Measurements from ENCODE around the gene DCUN1D3.

Gene DCUN1D3

DNA sequence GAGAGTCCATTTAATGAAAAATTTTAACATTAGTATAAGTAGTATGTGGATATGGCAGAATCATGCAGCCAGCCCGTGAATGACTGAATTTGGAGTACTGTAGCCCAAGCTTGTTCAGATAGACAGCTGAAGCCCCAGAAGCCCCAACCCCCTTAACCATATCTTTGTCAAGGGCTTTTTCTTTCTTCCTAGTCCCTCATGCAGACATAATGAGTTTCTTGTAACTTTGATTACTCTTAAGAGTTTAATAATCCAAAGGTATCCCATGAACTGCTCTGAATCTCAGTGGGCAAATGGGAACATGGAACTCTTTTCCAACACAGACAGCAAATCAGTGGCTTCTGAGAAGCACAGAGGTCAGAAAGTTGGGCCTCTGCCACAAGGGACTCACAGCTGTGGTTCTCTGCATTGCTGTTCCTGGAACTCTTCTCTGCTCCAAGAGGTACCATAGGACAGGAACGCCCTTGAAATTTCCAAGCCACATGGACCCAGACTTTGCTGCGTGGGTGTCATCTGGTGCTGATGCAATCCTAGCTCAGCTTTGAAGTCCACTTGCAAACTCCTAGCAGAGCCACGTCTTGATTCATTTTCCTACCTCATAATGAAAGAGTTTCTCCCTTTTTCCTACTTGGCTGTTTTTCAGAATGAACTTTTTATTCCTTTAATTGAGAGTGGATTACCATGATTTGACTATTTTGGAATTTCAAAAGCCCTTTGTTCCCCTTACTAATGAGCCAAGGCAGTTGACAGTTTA is 18.5 kb upstream of the DCUN1D3 start:
- Histone ChIP-seq H3K27me3 (no peaks in the 10 kb centered on the region), H3K9me3 (no peaks in the 10 kb centered on the region), H3K36me3 (peaks cover 24% of the 10 kb centered on the region), H3K27ac (no peak overlapping the region), H3K4me3 (ENCODE audit: low read depth in 1 of 2, low read length in 1 of 2) (no peak overlapping the region), H3K4me1 (ENCODE audit: control insufficient read depth in 1 of 2, insufficient read depth in 1 of 2, low read depth in 1 of 2, low read length in 1 of 2) (peaks cover 0 to 7% of the 10 kb centered on the region in 2 experiments)
- TF ChIP-seq, protein P1, sequence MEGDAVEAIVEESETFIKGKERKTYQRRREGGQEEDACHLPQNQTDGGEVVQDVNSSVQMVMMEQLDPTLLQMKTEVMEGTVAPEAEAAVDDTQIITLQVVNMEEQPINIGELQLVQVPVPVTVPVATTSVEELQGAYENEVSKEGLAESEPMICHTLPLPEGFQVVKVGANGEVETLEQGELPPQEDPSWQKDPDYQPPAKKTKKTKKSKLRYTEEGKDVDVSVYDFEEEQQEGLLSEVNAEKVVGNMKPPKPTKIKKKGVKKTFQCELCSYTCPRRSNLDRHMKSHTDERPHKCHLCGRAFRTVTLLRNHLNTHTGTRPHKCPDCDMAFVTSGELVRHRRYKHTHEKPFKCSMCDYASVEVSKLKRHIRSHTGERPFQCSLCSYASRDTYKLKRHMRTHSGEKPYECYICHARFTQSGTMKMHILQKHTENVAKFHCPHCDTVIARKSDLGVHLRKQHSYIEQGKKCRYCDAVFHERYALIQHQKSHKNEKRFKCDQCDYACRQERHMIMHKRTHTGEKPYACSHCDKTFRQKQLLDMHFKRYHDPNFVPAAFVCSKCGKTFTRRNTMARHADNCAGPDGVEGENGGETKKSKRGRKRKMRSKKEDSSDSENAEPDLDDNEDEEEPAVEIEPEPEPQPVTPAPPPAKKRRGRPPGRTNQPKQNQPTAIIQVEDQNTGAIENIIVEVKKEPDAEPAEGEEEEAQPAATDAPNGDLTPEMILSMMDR (IDR thresholded peaks at IDR 0.05) = no peak

DNA sequence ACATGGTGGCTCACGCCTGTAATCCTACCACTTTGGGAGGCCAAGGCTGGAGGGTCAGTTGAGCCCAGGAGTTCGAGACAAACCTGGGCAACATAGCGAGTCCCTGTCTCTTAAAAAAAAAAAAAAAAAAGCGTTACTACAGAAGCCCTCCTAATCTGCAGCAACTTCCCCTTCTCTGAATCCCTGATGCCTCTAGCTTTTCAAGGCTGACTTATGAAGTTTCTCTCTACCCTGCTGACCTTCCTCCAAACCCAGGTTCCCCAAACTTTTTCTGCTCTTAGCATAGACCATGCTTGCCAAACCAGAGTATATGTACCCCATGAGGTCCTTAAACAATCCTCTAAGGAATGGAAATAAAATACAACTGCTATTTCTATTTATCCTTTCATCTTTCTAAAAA is 16.8 kb upstream of the DCUN1D3 start:
- Histone ChIP-seq H3K4me3 (ENCODE audit: low read depth in 1 of 2, low read length in 1 of 2) (no peak overlapping the region), H3K4me1 (ENCODE audit: control insufficient read depth in 1 of 2, insufficient read depth in 1 of 2, low read depth in 1 of 2, low read length in 1 of 2) (peaks cover 9 to 15% of the 10 kb centered on the region in 2 experiments), H3K27me3 (no peaks in the 10 kb centered on the region), H3K9me3 (no peaks in the 10 kb centered on the region), H3K27ac (no peak overlapping the region), H3K36me3 (peaks cover 12% of the 10 kb centered on the region)
- TF ChIP-seq, protein P1 (IDR thresholded peaks at IDR 0.05) = no peak

DNA sequence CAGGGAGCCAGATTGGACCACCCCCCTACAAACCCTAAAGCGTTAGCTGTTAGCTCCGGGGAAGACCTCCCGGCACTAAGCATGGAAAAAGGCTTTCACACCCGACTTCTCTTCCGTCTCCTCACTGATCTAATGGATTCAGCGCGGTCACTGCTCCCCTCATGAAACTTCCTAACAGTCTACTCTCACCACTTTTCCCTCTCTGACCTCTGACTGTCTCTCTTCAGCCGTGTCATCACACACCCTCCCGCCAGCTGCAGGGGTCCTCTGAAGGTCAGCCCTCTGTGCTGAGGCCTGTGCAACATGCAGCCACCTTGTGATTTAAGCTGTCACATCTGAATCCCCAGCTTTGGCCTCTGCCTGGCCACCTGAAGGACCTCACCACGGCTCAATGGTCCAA is 16.1 kb upstream of the DCUN1D3 start:
- no peaks in the 10 kb centered on the region for H3K27me3 ChIP-seq
- H3K9me3 ChIP-seq = no peaks in the 10 kb centered on the region
- H3K4me3 ChIP-seq (ENCODE audit: low read depth in 1 of 2, low read length in 1 of 2) = no peak overlapping the region
- H3K27ac ChIP-seq = no peak overlapping the region
- H3K36me3 ChIP-seq = peaks cover 11% of the 10 kb centered on the region
- peaks cover 15 to 22% of the 10 kb centered on the region in 2 experiments for H3K4me1 ChIP-seq (ENCODE audit: control insufficient read depth in 1 of 2, insufficient read depth in 1 of 2, low read depth in 1 of 2, low read length in 1 of 2)
- TF ChIP-seq, protein P1 (IDR thresholded peaks at IDR 0.05) = no peak

DNA sequence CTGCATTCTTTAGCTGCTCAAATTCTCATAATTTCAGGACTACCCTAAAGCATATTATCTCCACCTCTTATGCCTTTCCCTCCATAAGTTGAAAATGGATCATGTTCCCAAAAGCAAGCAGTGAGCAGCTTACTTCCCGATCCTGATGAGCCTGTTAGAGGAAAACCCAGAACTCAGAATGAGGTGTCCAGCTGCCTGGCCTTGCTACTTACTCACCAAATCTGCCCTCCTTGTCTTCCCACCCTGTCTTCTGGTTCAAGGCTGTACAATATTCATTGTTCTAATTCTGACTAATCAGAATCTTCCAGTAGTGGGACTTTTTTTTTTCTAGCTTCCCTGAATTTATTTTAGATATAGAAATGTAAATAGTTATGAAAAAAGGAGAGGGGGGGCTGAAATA is 11.2 kb upstream of the DCUN1D3 start:
- no peaks in the 10 kb centered on the region for H3K36me3 ChIP-seq
- no peaks in the 10 kb centered on the region for H3K27me3 ChIP-seq
- no peaks in the 10 kb centered on the region for H3K9me3 ChIP-seq
- peak overlapping the region; percentile 87 for H3K27ac ChIP-seq
- H3K4me3 ChIP-seq (ENCODE audit: low read depth in 1 of 2, low read length in 1 of 2) = peak overlapping the region; percentile 35 to 38
- peaks cover 51 to 60% of the 10 kb centered on the region in 2 experiments for H3K4me1 ChIP-seq (ENCODE audit: control insufficient read depth in 1 of 2, insufficient read depth in 1 of 2, low read depth in 1 of 2, low read length in 1 of 2)
- TF ChIP-seq, protein P1 (IDR thresholded peaks at IDR 0.05) = no peak

DNA sequence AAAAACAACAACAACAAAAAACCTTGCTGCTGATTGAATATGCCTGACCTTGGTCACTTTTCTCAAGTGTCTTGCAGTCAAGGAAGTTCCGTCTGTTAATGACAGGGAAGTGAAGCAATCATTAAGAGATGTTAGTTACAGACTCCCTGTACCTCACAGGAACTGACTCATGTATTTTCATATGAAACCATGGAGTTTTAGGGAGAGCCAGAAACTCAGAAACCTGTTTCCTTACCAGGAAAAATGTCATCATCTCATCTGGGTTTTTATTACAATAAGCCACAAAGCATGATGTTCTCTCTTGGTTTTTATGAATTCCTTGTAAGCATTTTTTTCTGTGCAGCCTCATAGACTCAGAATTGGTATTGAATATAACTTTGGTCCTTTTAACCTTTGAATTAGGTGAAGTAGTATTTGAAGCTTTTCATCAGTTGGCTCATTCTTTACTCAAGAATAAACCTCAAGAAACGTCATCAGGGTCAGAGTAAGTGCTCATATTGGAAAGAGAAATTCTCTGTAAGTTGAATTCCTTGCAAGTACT is 10.7 kb upstream of the DCUN1D3 start:
- TF ChIP-seq, protein P1 (IDR thresholded peaks at IDR 0.05) = no peak
- H3K4me1 ChIP-seq (ENCODE audit: control insufficient read depth in 1 of 2, insufficient read depth in 1 of 2, low read depth in 1 of 2, low read length in 1 of 2) = peaks cover 56 to 63% of the 10 kb centered on the region in 2 experiments
- no peaks in the 10 kb centered on the region for H3K27me3 ChIP-seq
- no peaks in the 10 kb centered on the region for H3K36me3 ChIP-seq
- H3K4me3 ChIP-seq (ENCODE audit: low read depth in 1 of 2, low read length in 1 of 2) = peak overlapping the region; percentile 35 to 38
- H3K27ac ChIP-seq = peak overlapping the region; percentile 87
- H3K9me3 ChIP-seq = no peaks in the 10 kb centered on the region

Measured in neutrophil (primary cell).